D721Med (cell line): ENCODE data around the gene HSFX3.

Experiments used
- DNase-seq: peaks from one replicate; pipeline ENCODE4 v3.0.0; 2011; ENCODE audit warnings: low spot score; ENCODE audit not compliant: insufficient read length
- FAIRE-seq: peaks from 2 replicates; lab custom pipeline; 2011; peaks lifted over from hg19 to GRCh38; lab: Jason Lieb, UNC
- TF ChIP-seq, protein P1 (sequence below): IDR thresholded peaks from 2 replicates; pipeline ENCODE4 v1.5.1; 2012; ENCODE audit warnings: mild to moderate bottlenecking, control low read depth; ENCODE audit not compliant: insufficient read depth; ENCODE audit errors: missing control alignments

The HSFX3 gene

DNA sequence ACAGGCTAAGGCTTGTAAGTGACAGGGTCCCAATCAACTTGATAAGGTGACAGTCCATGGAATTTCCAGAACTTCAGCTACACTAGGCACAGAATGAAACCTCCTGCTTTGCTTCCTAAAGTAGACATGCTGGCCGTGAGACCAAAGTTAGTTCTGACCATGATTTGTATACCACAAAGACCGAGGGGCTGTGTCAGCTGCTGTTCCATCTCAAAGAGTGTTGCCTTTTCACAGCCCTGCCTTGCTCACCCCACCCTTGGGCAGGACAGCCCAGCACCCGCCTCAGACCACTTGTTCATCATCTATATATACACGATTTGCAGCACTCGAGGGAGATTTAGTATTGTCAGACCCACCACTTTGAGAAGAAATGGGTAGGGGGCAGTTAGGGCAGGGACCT, 50.0 kb downstream of the HSFX3 start:
- DNase-seq (no peak), FAIRE-seq (no peak)
- TF ChIP-seq, protein P1, sequence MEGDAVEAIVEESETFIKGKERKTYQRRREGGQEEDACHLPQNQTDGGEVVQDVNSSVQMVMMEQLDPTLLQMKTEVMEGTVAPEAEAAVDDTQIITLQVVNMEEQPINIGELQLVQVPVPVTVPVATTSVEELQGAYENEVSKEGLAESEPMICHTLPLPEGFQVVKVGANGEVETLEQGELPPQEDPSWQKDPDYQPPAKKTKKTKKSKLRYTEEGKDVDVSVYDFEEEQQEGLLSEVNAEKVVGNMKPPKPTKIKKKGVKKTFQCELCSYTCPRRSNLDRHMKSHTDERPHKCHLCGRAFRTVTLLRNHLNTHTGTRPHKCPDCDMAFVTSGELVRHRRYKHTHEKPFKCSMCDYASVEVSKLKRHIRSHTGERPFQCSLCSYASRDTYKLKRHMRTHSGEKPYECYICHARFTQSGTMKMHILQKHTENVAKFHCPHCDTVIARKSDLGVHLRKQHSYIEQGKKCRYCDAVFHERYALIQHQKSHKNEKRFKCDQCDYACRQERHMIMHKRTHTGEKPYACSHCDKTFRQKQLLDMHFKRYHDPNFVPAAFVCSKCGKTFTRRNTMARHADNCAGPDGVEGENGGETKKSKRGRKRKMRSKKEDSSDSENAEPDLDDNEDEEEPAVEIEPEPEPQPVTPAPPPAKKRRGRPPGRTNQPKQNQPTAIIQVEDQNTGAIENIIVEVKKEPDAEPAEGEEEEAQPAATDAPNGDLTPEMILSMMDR: no peak

DNA sequence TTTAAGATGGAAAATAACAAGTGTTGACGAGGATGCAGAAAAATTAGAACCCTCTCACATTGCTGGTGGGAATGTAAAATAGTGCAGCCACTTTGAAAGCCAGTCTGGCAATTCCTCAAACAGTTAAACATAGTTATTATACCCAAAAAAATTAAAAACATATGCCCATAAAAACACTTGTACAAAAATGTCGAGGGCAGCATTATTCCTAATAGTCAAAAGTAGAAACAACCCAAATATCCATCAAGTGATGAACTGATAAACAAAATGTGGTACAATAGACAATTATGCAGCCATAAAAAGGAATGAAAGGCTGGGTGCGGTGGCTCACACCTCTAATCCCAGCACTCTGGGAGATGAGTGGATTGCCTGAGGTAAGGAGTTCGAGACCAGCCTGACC, 51.0 kb downstream of the HSFX3 start:
- no peak for DNase-seq
- TF ChIP-seq, protein P1: no peak
- FAIRE-seq: no peak
